Endothelial cell of umbilical vein (primary cell): ENCODE results near the gene EGR4.

Experiments
- POLR2A ChIP-seq: IDR thresholded peaks from 2 replicates; pipeline ENCODE4 v1.6.1; 2012; ENCODE audit warnings: low read depth, mild to moderate bottlenecking, control low read depth, low read length
- POLR2AphosphoS5 ChIP-seq: IDR thresholded peaks from 2 replicates; pipeline ENCODE4 v1.6.1; 2012; ENCODE audit warnings: low read depth, mild to moderate bottlenecking, control low read depth, low read length, moderate library complexity; ENCODE audit not compliant: insufficient read depth
- TF ChIP-seq, protein P1 (sequence below), 2 donors: IDR thresholded peaks; 1 replicate in 1 of 2; 2 replicates in 1 of 2; pipeline ENCODE4 v1.5.1; 2011; ENCODE audit warnings: low read length in 2 of 2, mild to moderate bottlenecking in 2 of 2, moderate library complexity in 2 of 2, control low read depth in 1 of 2, inconsistent platforms in 1 of 2, low read depth in 1 of 2; ENCODE audit not compliant: insufficient read depth in 1 of 2; ENCODE audit errors: extremely low read depth in 1 of 2

DNA sequence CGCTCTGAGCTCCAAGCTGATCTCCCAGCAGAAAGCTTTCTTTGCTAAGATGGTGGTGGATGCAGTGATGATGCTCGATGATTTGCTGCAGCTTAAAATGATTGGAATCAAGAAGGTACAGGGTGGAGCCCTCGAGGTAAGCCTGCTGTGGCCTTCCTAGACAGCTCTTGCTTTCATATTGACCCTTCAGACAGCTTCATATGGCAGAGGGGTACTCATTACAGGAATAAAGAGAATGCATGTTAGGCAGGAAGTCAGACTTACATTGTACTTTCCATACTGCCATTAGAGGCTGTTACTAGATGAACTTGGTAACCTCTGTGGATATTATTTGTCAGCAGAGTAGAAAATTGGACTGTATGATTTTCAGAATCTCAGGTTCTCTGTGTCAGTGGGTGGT, 48.8 kb downstream of the EGR4 start:
- TF ChIP-seq POLR2AphosphoS5: no peak
- TF ChIP-seq, protein P1, sequence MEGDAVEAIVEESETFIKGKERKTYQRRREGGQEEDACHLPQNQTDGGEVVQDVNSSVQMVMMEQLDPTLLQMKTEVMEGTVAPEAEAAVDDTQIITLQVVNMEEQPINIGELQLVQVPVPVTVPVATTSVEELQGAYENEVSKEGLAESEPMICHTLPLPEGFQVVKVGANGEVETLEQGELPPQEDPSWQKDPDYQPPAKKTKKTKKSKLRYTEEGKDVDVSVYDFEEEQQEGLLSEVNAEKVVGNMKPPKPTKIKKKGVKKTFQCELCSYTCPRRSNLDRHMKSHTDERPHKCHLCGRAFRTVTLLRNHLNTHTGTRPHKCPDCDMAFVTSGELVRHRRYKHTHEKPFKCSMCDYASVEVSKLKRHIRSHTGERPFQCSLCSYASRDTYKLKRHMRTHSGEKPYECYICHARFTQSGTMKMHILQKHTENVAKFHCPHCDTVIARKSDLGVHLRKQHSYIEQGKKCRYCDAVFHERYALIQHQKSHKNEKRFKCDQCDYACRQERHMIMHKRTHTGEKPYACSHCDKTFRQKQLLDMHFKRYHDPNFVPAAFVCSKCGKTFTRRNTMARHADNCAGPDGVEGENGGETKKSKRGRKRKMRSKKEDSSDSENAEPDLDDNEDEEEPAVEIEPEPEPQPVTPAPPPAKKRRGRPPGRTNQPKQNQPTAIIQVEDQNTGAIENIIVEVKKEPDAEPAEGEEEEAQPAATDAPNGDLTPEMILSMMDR (IDR thresholded peaks at IDR 0.05; ENCODE audit: extremely low read depth in 1 of 2, insufficient read depth in 1 of 2, low read depth in 1 of 2, low read length in 2 of 2): no peak
- no peak for TF ChIP-seq POLR2A
